HG03039 (cell line): ENCODE results near the gene CRB1.
"Not testable (repeated sequence)": the region's sequence is repeated elsewhere in the genome, so short reads cannot be mapped to it uniquely, and the experiment has no call there.

Experiments
- ATAC-seq: cut with Tn5 transposase; IDR thresholded peaks from one replicate; pipeline ENCODE4 v1.9.1; 2021; ENCODE audit warnings: mild to moderate bottlenecking, moderate library complexity; ENCODE audit not compliant: unreplicated experiment

The CRB1 gene

DNA sequence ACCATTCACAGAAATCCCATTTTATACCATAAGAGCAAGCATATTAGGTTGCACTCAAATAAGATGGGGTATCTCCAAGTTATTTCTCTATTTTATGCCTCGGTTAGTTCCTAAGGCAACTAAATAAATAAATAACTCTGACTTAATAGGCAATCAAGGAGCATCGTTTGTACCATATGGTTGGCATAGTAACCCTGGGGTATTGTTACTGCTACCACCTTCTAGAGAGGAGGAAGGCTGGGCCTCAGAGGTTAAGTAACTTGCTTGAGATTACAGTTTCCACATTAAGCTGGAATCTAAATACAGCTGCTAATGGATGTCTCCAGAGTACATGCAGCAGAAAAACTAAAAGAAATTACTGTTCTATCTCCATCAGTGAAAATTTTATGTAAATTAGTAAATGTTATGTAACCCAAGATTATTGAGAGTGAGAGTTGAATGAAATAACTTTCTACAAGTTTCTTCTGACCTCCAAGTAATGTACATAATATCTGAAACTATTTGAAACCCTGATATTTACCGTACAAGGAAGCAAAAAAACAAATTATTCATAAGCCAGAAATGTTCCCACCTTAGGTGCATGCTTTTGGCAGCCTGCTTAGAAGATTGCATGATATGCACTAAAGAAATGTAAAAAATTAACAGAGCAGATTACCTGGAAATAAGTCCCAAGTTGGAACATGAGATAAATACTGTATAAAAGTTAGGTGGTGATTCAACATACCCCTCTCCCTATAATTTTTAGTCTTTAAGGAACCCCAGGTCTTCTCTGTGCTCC lies 127.0 kb downstream of the CRB1 start:
- no peak for ATAC-seq

DNA sequence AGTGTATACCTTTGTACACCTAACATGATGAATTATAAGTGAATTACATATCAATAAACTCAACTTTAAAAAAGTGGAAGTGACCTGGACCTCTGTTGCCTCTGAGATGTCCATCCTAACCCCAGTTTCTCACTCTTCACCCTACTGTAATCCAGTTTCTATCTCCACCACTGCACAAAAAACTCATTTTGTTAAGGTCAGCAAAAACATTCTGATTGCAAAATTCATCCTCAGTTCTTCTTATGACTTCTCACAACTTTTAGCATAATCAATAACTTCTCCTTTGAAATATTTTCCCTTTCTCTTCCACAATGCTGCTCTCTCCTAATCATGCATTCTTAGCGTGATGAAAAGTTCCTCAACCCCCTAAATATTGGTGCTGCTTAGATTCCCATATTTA lies 129.8 kb downstream of the CRB1 start:
- ATAC-seq = no peak

DNA sequence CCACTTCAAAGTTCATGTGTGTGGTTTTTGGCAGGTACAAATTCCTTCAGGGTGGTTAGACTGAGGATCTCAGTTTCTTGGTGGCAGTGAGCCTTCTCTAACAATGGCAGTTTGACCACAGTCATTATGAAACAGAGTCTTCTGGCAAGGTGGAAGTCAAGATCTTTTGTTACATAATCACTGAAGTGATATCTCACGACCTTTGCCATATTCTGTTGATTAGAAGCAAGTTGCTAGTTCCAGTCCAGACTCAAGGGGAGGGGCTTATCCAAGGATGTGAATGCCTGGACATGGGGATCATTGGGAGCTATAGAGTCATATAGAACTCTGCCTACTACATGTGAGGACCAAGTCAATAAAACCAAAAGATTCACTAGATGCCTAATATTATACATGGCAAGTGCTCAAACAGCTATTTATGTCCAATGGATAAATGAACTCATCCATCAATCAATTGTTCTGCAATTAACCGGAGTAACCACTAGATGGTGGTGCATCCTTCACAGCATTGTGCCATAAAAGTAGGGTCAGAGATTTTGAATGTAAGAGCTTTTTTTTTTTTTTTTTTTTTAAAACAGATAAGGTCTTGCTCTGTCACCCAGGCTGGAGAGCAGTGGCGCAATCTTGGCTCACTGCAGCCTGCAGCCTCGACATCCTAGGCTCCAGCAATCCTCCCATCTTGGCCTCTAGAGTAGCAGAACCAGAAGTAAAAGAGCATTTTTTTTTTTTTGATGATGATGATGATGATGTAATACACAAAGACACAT lies 131.9 kb downstream of the CRB1 start:
- ATAC-seq = peak; percentile 82

DNA sequence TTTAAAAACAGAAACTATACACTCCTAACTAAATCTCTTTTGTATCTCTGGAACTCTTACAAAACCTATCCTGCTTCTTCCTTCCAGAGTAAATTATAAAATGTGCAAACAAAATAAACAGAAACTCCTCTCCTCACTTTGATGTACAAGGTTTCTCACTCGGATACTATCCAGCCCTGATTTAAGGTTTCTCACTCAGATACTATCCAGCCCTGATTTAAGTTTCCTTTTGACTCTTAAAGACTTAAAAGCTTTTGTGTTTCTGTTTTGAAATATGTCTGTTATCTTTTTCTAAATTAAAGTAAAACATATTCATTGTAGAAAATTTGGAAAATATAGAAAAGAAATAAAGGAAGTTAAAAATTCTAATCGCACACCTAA lies 132.5 kb downstream of the CRB1 start:
- no peak for ATAC-seq

DNA sequence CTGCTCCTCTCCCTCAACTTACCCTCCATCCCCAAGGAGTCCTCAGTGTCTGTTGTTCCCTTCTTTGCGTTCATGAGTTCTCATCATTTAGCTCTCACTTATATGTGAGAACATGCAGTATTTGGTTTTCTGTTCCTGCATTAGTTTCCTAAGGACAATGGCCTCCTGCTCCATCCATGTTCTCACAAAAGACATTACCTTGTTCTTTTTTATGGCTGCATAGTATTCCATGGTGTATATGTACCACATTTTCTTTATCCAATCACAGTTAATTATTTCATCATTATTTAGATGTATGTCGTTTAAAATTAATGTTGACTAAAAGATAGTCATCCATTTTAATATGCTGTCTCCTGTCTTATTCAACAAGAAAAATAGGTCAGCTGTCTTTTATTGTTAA lies 134.1 kb downstream of the CRB1 start:
- no peak for ATAC-seq

DNA sequence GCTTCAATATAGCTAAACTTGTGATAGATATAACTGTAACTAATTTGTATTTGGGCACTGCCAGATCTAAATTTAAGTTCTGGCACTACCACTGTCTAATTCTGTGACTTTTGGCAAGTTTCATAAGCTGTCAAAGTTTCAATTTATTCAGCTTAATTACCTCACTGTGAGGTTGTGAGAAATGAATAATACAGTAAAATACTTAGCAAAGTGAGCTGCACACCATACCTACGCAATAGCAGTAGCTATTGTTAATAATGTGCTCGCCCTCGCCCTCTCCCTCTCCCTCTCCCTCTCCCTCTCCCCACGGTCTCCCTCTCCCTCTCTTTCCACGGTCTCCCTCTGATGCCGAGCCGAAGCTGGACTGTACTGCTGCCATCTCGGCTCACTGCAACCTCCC lies 136.7 kb downstream of the CRB1 start:
- not testable (repeated sequence) for ATAC-seq

DNA sequence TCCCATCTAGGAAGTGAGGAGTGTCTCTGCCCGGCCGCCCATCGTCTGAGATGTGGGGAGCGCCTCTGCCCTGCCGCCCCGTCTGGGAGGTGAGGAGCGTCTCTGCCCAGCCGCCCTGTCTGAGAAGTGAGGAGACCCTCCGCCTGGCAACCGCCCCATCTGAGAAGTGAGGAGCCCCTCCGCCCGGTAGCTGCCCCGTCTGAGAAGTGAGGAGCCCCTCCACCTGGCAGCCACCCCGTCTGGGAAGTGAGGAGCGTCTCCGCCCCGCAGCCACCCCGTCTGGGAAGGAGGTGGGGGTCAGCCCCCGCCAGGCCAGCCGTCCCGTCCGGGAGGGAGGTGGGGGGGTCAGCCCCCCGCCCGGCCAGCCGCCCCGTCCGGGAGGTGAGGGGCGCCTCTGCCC lies 137.6 kb downstream of the CRB1 start:
- ATAC-seq = not testable (repeated sequence)

DNA sequence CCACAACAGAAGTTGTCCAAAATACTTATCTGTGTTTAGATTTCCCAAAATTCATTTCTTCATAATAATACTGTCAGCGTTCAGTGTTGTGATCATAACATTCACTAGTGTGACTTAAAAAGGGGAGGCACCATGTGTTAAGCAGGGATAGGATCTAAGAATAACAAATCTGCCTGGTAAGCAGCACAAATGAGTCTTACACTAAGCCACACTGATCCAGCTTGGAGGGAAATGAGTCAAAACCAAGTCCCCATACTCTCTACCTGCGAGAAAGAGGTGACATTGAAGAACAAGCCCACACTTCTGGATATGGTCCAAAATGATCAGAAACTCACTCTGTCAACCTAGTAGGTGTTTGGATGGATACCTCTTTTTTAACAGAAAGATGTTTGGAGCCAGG lies 145.5 kb downstream of the CRB1 start:
- no peak for ATAC-seq

DNA sequence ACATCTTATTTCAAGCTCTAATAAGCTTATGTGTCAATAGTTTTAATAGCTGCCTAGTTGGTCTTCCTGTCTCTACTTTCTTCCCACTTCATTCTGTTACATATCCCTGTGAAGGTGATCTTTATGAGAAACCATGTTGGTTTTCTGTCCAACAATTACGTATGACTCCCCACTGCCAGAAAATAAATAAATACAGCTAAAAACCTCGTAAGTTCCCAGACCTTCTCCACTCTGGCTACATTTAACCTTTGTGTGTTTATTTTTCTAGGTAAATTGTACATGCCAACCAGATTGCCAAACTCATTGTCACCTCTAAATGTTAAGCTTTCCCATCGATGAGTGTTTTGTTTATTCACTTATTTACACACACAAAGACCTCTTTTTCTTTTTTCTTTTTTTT lies 147.2 kb downstream of the CRB1 start:
- no peak for ATAC-seq

DNA sequence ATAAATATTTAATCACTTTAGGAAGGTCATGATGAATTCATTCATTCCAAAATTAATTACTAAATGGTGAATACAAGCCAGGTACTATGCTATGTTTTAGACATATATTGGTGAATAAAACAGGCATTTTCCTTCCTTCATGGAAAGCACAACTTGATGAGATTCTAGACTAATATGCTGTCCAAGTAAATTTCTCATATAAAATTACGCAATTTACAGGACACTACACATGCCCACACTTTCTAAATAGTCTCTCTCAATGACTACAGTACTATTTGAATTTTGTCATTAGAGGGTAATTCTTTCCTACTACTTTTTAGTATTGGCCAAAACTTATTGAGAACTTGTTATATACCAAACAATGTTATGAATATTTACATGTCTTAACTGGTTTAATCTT lies 150.6 kb downstream of the CRB1 start:
- no peak for ATAC-seq

DNA sequence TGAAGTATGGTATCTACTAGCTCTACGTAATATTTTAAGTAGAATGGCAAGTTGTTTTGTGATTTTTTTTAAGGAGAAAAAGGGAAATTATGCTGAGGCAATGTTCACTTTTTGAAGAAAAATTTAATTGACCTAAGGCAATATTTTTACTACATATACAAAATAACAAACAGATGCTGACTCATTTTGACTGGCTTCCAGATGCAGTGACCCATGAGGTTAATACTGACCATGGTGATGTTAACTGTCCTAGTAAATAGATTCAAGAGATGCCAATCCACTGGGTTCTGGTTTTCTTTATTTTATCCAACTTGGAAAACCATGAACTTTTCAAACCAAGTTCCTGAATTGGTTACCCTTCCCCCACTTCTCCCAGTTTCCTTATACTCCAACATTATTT lies 154.9 kb downstream of the CRB1 start:
- ATAC-seq = no peak

DNA sequence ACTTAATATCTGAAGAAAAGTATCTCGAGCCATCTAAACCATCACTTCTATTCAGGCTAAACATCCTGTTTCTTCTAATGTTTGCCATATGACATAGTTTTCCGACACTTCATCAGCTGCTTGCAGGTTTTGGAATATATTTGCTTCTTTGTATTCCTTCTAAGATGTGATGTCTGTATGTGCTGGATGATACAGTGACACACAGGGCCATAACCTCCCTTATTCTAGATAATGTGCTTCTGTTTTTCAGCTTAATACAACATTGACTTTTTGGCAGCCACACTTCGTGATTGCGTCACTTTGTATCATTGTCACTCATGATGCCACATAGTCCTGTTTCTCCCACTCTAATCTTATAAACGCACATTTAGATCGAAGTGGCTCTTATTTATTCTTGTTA lies 156.3 kb downstream of the CRB1 start:
- no peak for ATAC-seq

DNA sequence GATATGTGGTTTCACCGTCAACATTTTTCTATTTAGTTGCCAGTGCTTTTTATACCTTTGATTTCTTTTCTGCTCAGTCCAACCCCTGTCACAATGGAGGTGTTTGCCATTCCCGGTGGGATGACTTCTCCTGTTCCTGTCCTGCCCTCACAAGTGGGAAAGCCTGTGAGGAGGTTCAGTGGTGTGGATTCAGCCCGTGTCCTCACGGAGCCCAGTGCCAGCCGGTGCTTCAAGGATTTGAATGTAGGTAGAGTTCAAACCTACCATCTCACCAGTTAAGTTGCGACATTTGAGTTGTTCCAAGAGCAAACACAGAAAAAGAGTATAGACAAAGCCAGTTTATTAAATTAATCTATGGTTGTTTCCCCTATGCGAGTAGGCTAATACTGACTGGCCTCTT lies 161.3 kb downstream of the CRB1 start:
- ATAC-seq = no peak

DNA sequence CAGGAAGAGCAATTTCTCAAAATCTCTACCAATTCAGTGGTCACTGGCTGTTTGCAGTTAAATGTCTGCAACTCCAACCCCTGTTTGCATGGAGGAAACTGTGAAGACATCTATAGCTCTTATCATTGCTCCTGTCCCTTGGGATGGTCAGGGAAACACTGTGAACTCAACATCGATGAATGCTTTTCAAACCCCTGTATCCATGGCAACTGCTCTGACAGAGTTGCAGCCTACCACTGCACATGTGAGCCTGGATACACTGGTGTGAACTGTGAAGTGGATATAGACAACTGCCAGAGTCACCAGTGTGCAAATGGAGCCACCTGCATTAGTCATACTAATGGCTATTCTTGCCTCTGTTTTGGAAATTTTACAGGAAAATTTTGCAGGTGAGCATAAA lies 167.2 kb downstream of the CRB1 start:
- no peak for ATAC-seq

DNA sequence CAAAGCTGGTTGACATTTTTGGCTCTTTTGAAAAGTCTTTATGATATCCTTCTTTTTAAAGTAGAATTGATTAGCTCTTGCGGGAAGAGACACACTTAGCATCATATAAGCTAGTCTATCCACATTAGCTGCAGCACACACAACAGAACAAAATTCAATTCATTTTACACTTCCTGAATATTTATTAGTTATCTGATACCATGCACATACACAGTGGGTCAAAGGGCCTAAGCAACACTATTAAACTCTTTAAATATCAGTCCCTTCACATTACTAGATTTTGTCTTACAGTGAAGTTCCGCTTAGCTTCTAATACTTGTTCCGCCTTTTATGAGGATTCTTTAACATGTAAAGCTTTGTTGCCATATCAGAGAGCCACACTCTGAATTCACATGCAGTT lies 169.5 kb downstream of the CRB1 start:
- no peak for ATAC-seq

DNA sequence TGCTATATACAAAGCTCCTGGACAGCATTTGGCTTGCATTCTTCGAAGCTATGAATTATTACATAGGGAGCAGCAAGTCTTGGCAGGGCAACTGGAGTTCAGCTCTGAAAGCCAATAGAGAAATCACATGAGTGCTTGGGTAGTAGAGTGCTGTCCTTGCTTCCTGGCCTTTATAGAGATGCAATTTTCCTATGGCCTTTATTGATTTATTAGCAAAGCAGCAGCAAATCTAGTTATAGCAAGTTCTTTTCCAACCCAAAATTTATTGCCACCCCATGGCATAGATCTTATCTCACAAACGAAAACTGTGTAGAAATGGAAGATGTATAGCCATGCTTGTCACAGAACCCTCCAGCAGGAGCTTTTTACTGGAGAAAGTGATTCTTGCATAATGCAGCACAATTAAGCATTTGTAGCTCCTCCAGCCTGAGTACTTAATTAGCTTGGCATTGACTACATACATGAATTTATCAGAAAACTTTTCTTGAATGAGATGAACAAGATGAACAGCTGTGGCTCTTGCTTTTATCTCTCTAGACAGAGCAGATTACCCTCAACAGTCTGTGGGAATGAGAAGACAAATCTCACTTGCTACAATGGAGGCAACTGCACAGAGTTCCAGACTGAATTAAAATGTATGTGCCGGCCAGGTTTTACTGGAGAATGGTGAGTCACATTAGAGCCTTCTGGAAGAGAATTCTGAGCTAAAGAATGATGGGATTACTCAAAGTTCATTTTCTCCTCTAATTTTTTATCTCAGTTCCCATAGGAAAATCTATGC lies 170.1 kb downstream of the CRB1 start:
- no peak for ATAC-seq

DNA sequence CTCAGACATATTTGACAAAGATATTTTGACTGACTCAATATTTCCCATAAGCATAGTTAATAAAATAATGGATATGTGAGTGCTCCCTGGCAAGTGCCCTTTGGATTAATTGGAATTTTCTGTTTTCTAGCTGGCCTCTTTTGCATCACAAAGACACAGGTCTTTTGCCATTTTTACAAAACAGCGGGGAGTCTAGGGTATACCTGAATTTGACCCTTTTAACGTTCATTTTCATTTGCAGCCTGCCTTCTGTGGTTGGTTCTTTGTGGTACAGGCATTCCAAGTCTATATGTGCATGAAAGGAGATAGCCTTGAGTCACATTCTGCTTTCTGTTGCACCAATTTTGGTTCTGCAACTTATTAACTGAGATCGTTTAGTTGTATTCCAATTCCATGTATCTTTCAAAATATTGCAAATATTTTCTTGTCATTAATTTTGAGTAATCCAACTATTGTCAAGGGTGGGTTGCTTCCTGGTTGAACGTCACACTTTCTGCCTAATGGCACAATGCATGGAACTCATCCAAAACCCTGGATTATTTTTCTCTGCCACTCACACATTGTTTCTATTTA lies 171.7 kb downstream of the CRB1 start:
- no peak for ATAC-seq

DNA sequence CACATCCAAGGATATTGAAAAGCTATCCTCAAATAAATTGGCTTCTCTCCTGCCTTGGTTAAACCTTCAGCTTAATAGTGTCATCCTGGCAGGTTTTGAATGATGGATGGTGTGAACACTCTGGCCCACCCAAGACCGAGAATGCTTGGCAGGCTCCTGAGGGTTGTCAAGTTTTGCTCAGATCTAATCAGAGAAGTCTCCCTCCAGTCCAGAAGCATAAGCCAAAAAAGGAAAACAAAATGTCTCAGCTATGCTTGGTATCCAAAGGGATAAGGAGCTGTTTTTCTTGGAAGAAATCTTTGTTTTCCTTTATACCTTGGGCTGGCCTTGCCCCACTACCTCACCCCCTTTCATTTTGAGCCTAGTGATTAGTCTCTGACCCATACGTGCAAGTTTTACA lies 172.7 kb downstream of the CRB1 start:
- ATAC-seq = no peak

DNA sequence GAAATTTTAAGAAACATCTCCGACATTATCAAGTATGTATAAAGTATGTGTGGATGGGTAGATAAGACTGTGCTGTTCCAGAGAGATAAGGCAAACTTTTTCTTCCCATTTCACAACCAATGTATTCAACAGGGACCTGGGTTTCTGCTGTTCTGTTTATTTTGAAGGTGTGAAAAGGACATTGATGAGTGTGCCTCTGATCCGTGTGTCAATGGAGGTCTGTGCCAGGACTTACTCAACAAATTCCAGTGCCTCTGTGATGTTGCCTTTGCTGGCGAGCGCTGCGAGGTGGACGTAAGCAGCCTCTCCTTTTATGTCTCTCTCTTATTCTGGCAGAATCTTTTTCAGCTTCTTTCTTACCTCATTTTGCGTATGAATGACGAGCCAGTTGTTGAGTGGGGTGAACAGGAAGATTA lies 174.0 kb downstream of the CRB1 start:
- ATAC-seq = no peak

DNA sequence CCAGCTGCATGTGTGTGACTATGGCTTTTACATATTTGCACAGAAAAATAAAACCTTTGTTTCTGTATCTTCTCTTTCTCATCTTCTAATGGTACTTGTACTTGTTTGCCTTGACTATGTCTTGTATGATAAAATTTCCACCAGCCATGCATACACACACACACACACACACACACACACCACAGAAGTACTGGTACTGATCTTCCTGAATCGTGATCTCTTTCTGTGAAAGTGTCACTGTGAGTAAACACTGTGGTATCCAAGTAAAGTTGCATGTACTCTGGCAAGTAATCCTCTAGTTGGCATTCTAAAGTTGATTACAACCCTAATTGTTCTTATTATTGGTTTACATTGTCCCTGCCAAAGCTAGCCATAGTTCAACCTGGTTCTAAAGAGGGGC lies 176.7 kb downstream of the CRB1 start:
- ATAC-seq = no peak

DNA sequence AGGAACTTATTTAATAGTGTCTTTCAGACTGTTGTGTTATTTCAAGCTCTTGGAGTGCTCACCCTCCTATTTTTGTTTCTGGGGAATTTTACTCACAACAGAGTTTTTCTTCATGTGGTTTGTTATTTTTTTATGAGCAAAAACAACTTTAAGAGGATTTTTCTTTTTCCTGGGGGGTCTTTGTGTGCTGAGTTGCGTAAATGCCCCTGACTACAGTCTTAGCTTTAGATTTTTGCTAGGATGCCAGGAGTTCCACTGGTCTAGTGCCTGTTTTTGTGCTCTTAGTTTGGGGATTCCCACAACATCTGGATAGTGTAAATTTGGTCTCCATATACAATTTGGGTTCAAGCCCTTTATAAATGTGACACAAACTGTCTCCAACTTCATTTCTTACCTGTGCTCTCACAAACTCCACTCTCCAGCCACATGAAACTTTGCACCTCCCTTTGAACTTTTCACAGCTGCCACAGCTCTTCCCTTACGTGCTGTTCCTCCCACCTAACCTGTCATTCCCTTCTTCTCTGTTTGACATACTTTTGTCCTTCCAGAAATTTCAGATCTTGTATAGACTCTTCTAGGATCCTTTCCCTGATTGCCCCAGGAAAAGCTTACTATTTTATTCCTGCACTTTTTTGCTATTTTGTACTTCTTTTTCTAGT lies 180.2 kb downstream of the CRB1 start:
- ATAC-seq = no peak
